Measurements from ENCODE around the gene HOXD10.

Gene HOXD10

DNA sequence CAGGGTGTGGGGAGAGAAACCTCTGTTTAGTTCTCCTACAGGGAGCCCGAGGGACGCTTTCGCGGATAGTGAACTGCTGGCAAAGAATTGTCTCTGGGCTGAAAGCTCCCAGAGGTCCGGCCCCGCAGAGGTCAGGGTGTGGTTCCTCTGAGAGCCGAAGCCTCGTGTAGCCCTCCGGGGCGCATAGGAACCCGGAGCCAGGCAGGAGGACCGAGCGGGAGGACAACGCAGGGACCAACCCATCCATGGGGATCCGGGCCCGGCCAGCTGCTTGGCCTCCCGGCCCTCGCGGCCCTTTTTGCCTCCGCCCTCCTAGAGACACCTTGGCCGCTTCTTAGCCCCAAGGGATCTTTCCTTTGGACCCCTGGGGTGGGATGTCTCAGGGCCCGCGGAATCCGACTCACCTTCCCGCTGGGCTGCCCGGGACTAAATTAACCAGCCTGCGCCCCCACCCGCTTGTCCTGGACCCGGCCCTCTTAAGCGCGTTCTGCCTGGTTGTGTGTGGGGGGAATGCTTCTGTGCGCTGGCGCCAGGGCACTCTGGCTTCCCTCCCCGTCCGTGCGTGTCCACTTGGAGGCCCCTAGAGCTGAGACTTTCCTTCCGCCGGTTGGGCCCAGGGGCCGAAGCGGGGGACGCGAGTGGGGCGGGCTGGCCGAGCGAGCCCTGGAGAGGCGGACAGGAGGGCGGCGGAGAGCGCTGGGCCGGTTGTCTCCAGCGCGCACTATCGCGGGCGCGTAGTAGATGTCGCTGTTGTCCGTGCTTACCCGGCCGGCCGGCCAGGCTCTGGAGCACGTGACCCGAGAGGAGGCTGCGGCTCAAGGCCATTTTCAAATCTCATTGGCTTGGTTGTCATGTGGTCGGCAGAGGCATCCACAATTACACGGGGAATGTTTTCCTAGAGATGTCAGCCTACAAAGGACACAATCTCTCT, at the start of gene HOXD10:
HOXD10 (plus strand) TSS at position 896 of the 931 bp plus-strand sequence. CDS start 56 bp downstream, outside the sequence.
- no peak for DNase-seq (ENCODE audit: low spot score)

- no peak for DNase-seq (ENCODE audit: low spot score)
Measured at GRCh38 chr2:176067589-176068418, 48.8 kb upstream of the HOXD10 start.

GRCh38 chr2:176068419-176068832, 48.2 kb upstream of the HOXD10 start:
- DNase-seq (ENCODE audit: low spot score): no peak

DNA sequence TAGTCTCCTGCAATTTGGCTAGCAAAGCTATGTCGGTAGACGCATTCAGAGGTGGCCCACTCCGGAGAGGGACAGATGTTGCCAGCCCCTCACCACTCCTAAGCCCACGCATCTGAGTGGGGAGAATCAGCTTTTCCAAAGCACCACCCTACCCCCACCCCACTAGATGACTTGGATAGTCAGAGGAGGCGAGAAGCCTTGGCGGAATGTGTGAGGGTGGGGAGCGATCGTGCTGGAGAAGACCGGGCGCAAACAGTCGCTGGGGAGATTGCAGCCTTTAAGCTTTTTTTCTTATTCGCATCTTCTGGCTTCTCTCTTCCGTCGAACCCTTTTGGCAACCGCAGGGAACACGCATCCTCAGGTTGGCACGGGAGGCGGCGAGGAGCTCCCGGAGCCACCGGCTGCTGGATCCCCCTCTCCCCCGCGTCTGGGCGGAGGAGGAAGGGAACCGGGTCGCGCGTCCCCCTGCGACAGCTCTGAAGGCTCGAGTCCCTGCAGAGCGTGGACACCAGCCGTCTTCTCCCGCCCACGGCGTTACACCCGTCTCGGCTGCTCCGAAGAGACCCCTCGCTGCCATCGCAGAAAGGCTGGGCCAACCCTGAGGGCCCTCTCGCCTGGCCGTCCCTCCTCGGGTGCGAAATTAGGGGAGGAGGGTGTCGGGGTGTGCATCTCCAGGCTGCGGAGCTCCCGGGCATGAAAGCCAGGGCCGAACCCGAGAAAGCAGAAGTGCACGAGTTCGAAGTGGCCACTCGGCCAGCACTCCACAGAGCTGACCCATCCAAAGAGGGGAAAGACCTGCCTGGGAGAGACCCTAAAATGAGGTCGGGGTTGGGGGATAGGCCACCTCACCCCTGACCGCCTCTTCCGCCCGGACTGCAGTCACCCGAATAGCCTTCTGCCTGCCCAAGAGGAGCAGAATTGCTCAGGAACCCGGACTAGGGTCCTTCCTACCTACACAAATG, 45.0 kb upstream of the HOXD10 start:
- no peak for DNase-seq (ENCODE audit: low spot score)

DNA sequence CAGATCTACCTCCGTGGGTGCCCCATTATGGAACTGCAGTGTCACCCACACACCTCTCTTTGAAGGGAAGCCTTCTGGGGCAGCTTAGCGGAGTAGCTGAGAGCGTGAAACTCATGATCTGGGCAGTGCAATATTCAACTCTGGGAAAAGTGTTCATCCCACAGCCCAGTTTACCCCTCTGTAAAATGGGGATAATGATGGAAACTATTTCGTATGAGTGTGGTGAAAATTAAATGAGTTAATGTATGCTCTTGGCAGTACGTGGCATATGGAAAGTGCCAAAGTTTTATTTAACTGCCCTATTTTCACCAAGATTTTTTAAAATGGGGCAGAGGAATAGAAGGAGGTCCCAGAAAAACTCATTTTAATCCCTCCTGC, 44.3 kb upstream of the HOXD10 start:
- no peak for DNase-seq (ENCODE audit: low spot score)

DNA sequence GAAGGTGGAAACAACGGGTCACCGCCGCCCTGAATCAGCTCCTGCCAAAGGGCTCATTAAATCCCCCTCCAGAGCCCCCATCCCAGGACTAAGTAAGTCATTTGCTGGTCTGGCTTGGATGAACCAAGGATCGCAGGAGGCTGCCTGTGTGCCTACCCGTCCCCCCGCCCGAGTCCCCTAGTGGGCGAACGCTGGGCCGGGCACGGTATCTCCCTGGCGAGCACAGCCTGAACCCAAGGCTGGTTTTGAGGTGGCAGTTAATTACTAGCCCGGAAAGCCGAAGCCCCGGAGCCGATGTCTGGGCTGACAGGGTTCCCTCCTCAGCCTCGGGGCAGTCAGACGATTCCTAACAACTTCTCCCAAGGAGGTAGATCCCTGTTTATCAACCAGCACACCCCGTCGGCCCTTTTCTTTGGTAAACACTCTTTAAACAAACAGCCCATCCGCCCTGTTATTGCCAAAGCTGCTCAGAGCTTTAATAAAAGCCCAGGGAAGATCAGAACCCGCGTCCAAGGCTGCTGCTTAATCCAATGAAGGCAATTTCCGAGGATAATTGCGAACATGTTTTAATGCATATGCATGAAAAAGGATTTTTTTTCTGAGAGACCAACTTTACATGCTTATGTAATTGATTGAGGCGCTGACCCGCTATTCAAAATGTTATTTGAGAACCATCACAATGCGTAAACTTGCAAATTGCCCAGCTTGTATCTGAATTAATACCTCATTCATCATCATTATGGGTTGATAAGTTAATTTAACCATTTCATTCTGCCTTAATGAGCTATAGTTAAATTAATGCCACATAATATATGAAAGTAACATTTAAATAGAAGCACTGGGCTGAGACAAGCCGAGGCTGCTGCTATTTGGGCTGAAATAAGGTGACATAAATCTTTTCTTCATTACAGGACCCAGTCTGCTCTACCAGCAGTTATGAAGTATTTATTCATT, 43.4 kb upstream of the HOXD10 start:
- no peak for DNase-seq (ENCODE audit: low spot score)

GRCh38 chr2:176074919-176075425, 41.6 kb upstream of the HOXD10 start:
- no peak for DNase-seq (ENCODE audit: low spot score)

DNA sequence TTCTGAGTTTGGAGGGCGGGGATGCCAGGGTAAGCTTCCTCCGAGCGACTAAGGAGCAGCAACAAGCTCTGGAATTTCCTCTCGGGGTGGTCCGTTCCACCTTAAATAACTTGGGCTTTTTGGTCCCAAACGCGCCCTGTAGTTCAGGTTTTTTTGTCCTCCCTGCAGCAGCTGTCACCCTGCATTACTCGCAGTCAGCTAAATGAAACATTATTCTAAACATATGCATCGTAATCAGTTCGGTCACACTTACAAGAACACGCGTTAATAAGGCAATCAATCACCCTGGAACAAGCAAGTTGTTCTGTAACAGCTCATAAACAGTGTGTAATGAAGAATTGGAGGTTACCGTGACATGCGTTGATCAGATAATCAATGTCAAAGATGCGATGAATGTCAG, 41.1 kb upstream of the HOXD10 start:
- no peak for DNase-seq (ENCODE audit: low spot score)

DNA sequence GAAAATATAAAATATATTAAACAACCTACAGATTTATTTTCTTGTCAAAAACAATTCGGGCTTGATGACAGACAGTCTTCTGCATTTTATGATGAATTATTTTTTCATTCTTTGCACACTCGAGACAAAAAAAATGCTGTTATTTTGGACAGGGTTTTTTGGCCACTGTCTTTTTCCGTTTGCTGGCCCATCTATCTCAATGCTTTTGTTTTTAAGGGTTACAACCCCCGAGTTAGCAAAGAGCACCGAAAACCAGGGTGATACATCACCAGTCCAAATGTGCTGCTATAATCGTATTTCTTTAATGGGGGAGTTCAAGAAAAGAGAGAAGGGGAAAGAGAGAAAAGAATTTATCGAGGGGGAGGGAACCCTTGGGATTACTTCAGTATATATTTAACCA, 40.5 kb upstream of the HOXD10 start:
- no peak for DNase-seq (ENCODE audit: low spot score)

- DNase-seq (ENCODE audit: low spot score): no peak
Measured at GRCh38 chr2:176076796-176077195, 39.8 kb upstream of the HOXD10 start.

DNA sequence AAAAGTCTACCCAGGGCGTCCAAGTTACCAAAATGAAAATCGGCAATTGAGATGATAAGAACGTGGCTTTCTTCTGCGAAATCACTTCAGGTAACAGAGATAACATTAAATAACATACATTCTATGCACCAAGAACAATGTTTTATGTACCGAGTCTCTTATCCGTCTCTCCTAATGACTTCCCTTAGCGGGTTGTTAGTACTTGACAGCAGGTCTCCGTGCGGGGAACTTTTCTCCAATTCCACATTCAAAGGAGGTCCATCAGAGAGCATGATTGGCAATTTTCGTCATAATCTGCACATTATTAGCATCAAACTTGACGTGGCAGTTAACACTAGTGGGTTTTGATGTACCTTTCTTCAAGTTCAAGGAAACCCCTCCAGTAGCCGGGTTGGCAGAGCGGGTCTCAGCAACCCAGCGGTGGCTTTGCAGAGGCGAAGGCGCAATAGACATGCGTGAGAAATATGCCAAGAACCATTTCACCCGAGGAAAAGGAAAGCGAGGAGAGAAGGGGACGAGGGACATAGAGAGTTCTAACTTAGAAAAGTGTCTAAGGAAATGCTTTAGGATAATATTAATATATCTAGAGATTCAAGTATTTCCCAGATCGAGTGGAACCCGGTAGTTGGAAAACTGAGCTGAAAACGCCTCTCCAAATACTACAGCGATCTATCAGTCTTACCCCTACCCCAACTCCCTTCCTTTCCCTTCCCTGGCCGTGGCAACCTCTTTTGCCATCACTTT, 37.9 kb upstream of the HOXD10 start:
- no peak for DNase-seq (ENCODE audit: low spot score)

DNA sequence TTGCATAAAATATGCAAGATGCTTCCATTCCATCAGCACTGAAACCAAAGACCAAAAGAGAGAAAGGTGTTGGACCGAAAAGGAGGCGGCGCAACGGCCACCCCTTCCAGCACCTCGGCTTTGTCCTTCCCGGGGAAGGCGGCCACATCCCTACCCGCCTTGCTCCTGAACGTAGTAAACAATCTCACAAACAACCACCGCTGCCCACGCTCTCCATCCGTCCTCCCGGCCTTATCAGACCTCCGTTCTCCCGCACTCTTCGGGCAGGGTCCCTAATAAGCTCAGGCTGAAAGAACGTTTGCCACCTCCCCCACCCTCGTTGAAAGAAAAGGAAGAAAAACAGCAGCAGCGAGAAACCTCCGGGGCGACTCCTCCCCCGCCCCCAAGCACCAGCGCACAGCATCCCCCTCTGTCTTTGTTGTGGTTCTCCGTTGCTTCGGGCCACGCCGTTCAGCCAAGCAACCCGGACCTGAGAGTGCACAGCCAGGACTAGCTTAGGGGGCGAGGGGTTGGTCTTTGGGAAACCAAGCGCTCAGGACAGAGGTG, 37.2 kb upstream of the HOXD10 start:
- DNase-seq (ENCODE audit: low spot score): no peak

DNA sequence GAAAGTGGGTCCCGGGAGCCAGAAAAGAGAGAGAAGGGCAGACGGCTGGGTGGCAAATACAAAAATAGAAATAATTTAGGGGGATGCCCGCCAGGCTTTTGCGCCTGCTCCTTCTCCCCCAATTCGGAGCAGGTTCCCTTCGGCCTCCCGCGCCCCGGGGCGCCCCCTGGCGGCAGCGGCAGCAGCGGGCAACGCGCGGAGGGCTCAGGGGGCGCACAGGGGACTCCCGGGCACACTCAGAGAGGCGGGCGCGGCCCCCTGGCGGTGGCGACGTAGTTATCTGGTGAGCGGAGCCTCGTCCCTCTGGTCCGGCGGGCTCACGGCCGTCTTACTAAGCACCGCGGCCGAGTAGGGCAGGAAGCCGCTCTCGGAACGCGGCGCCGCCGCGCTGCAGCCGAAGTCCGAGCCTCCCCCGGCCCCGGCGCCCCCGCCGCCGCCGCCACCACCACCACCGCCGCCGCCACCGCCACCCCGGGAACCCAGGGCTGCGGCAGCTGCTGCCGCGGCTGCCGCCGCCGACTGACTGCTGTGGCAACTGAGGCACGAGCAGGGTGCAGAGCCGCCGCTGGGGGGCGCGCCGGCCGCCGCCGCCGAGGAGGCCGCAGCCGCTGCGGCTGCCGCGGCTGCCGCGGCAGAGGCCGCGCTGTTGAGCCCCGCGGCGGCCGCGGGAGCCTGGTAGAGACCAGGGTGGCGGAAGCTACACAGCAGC, 36.6 kb upstream of the HOXD10 start:
- DNase-seq (ENCODE audit: low spot score): no peak

DNA sequence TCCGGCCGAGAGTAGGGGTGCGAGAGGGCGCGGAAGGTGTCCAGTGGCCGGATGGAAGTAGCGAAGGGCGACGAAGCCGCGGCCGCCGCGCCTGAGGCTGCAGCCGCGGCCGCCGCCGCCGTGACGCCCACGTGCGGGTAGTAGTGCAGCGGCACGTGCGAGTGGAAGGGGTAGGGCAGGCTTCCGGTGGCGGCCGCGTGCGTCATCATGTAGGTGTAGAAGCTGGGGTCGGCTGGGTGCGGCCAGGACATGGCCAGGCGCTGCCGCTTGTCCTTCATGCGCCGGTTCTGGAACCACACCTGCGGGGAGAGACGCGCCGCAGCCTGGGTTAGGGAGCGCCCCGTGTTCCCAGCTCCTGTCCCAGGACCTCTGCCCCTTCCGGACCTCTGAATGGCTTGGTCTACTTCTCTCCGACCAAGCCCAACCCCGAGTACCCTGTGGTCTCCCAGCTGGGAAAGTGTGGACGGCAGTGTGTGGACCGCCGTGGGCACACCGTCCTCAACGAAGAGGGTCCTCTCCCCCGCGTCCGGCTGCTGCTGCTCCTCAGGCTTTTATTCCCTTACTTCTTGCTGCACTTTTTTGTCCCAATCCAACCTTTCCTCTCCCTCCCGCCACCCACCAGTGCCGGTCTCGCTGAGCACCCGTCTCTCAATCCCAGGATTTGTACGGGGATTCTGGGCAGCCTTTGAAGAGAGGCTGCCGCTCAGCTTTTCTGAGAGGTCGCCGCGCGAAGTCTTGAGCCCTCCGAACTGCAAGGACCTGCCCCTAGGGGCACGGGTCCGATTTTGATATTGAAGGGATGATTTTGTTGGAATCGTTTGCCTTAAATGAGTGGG, 35.8 kb upstream of the HOXD10 start:
- DNase-seq (ENCODE audit: low spot score): no peak

DNA sequence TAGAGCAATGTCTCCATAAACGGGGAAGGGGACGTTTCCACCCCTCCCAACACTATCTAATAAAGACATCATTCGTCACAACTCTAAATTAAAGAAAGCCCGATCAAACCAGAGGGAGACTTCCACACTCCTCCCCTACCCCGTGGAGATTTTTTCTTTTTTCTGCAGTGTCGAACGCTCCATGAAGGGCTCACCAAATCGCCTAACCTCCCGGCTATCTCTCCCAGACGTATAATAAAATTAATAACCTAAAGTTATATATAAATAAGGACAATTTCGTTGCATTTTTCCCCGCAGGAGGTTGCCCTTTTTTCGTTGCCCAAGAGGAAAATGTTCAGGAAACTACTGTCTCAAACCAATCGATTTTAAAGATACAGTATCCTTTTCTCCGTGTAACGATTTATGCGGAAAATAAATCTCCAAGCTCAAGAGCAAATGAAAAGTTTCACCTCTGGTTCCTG, 35.2 kb upstream of the HOXD10 start:
- no peak for DNase-seq (ENCODE audit: low spot score)

GRCh38 chr2:176081837-176082524, 34.6 kb upstream of the HOXD10 start:
- no peak for DNase-seq (ENCODE audit: low spot score)

DNA sequence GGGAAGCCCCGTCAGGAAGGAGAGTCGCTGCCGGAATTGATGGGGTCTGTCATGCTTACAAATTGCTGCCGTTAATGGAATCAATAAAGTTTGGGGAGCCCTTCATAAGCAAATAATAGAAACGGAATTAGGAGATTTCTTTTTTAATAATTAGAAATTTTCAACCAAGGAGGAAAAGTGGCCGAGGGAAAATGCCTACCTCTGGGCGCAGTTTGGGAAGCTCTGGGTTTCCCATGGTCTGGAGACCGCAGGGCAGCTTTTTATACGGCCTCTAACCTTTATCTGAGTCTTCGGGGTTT, 34.1 kb upstream of the HOXD10 start:
- DNase-seq (ENCODE audit: low spot score): no peak

Measured in RKO (cell line).